IPS-18c (cell line): Measurements from ENCODE around the gene NINJ2.

Source experiments
- H3K4me3 ChIP-seq: 2 replicates; pipeline ENCODE4 v1.7.0; 2013; ENCODE audit warnings: low read depth, mild to moderate bottlenecking, low read length, moderate library complexity; ENCODE audit not compliant: insufficient read depth
- H3K9me3 ChIP-seq: one replicate; pipeline ENCODE4 v1.6.1; 2013; ENCODE audit warnings: mild to moderate bottlenecking, low read length, moderate library complexity; ENCODE audit not compliant: control insufficient read depth, insufficient read depth

Gene NINJ2

GRCh38 chr12:678747-679712, 15.8 kb upstream of the NINJ2 start:
- Histone ChIP-seq H3K4me3 (no peak overlapping the region), H3K9me3 (no peaks in the 10 kb centered on the region)

GRCh38 chr12:675562-675961, 12.3 kb upstream of the NINJ2 start:
- no peak overlapping the region for H3K4me3 ChIP-seq
- H3K9me3 ChIP-seq, result no peaks in the 10 kb centered on the region

GRCh38 chr12:674272-674781, 11.1 kb upstream of the NINJ2 start:
- Histone ChIP-seq H3K4me3 (no peak overlapping the region), H3K9me3 (no peaks in the 10 kb centered on the region)

GRCh38 chr12:673849-674248, 10.6 kb upstream of the NINJ2 start:
- H3K4me3 ChIP-seq, result no peak overlapping the region
- no peaks in the 10 kb centered on the region for H3K9me3 ChIP-seq

- H3K9me3 ChIP-seq, result no peaks in the 10 kb centered on the region
- H3K4me3 ChIP-seq, result no peak overlapping the region
Measured at GRCh38 chr12:669576-669945, 6.3 kb upstream of the NINJ2 start.

GRCh38 chr12:668090-668481, 4.8 kb upstream of the NINJ2 start:
- no peaks in the 10 kb centered on the region for H3K9me3 ChIP-seq
- no peak overlapping the region for H3K4me3 ChIP-seq

- Histone ChIP-seq H3K4me3 (no peak overlapping the region), H3K9me3 (no peaks in the 10 kb centered on the region)
Measured at GRCh38 chr12:666766-667308, 3.6 kb upstream of the NINJ2 start.

- H3K9me3 ChIP-seq, result no peaks in the 10 kb centered on the region
- H3K4me3 ChIP-seq, result no peak overlapping the region
Measured at GRCh38 chr12:666066-666465, 2.8 kb upstream of the NINJ2 start.

GRCh38 chr12:664779-665092, 1.5 kb upstream of the NINJ2 start:
- H3K4me3 ChIP-seq, result no peak overlapping the region
- H3K9me3 ChIP-seq, result no peaks in the 10 kb centered on the region

- Histone ChIP-seq H3K4me3 (no peak overlapping the region), H3K9me3 (no peaks in the 10 kb centered on the region)
Measured at GRCh38 chr12:664075-664778, 982 bp upstream of the NINJ2 start.

GRCh38 chr12:662566-663292, 516 bp downstream of the NINJ2 start:
- no peaks in the 10 kb centered on the region for H3K9me3 ChIP-seq
- no peak overlapping the region for H3K4me3 ChIP-seq

- Histone ChIP-seq H3K9me3 (no peaks in the 10 kb centered on the region), H3K4me3 (no peak overlapping the region)
Measured at GRCh38 chr12:661720-662486, 1.3 kb downstream of the NINJ2 start.

GRCh38 chr12:659090-659683, 4.1 kb downstream of the NINJ2 start:
- Histone ChIP-seq H3K9me3 (no peaks in the 10 kb centered on the region), H3K4me3 (no peak overlapping the region)

- Histone ChIP-seq H3K9me3 (no peaks in the 10 kb centered on the region), H3K4me3 (no peak overlapping the region)
Measured at GRCh38 chr12:650983-651382, 12.3 kb downstream of the NINJ2 start.

- H3K9me3 ChIP-seq, result no peaks in the 10 kb centered on the region
- H3K4me3 ChIP-seq, result no peak overlapping the region
Measured at GRCh38 chr12:647385-648085, 15.7 kb downstream of the NINJ2 start.
